GM21447 (cell line): ENCODE data around the gene PDE4B.

Experiments
- ATAC-seq: cut with Tn5 transposase; IDR thresholded peaks from one replicate; pipeline ENCODE4 v1.9.1; 2021; ENCODE audit not compliant: unreplicated experiment

PDE4B gene

DNA sequence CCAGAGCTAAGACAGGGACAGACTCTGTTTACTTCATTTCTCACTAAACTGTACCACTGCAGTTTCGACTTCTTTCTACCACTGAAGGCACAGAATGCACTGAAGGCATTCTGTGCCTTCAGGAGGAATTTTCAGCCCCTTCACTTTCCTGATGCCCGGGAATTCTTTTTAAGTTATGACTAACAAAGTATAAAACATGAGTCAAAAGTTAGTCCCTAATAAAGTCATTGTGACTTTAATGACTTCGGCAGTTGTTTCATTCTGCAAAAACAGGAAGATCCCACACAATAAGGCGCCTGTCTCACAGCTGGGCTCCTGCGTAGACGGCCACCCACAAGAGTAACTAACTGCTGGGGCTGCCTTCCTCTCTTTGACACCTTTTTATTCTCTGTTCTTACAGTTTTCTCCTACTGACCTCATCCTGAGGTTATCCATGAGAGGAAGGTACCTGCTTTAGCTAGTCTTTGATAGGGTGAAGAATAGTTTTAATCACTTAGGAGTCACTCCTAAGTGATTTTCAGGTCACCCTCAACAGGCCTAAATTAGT is 557.4 kb downstream of the PDE4B start:
- peak; percentile 70 for ATAC-seq

DNA sequence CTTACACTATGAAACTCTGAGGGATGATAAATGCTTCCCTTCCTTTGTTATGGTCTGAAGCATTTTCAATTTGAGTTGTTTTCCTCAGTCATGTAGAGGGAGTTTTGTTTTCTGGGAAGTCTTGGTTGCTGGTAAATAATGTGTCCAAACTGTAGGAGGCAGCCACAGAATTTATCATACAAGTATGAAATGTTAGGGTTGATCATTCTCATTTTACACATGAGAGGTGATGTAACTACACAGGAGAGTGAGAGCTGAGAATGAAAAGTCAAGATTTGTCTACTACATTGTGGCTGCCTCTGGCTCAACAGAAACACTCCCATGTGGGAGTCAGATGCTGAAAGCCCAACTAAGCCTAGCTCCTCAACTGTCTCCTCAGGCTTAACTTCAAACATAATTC is 558.8 kb downstream of the PDE4B start:
- peak; percentile 25 for ATAC-seq

DNA sequence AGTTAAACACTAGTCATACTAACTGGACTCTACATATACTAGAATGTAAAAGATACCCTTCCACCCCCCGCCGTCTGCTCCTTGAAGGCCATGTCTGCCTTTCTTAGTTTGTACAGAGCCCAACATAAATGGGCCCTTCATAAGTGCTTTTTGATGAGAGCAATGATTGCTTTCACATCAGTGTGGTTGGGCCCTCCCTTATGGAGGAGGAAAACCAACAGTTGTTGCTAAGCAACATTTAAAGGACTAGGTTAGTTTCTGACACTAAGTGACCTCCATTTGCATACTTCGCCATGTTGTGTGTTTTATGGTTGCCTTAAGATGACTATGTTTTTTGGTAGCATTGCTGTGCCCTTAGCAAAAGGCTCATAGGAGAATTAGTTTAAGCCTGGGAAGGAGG is 559.2 kb downstream of the PDE4B start:
- ATAC-seq, result peak; percentile 34

DNA sequence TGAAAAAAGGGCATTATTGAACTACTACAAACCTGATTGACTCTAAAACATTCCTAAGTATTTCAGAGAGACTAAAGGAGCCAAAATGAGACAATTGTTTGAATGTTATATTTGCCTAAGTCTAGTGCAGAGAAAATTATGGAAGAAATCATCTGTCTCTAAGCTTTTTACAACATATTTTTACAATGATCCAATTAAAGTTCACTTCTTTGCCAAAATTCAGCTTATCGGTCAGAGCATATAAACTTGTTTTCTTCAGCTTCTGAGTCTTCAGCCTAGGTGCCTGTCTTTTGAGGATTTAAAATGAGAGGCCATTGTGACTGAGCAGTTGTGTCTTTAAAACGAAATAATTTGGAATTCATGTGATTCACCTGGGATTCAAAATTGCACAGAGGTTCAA is 560.1 kb downstream of the PDE4B start:
- ATAC-seq, result no peak

DNA sequence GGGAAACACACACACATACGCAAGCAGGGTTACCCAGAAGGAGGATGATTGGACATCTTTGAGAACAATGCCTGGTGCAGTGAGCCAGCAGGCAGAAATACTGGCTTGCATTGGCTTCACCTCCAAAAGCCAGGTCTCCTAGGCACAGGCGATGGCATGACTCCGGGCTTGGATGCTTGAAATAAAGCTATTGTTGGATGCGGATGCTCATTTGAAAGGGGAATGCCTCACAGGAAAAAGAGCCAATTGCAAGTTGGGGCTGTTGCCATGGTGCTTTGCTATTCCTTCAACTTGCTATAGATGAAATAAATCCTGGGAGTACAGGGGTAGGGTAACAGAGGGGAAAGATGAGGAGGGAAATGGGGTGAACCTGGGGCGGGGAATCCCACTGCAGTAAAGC is 560.6 kb downstream of the PDE4B start:
- ATAC-seq, result no peak

DNA sequence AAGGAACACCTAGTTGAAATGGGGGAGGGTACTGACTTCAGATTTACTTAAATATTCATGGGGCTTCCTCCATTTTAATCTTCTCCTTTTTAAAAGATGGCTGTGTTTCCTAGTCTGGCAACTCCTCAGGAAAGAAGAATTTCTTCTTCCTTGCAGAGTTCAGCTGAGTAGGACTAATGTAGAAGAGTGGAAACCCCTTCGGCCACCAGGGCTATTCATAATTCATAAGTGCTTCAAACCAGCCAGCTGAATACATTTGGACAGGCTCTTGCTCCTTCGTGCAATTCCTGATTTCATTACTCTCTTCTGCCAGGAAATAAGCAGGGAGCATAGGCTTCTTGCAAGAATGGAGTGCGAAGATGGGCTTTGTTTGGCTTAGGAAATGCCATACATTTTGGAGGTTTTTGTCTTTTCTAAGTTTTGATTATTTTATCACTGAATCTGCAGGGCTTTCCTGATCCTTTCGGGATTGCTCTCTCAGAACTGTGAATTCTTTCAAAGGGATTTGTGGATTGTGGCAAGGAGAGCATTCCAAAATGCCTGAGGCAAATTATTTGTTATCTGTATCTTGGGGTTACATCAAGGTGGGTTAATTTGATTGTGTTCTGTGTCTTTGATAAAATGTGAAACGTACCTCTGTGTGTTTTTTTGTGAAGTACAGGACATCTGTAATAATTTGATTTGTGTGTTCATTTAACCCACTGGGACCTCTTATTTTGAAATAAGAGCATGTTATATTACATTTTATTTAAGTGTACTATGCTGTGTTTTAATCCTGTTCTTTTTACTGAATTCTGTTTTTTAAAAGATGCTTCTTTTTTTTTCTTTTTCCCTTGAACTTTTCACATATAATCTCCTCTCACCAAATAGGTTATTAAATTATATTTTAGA is 561.9 kb downstream of the PDE4B start:
- ATAC-seq, result no peak

DNA sequence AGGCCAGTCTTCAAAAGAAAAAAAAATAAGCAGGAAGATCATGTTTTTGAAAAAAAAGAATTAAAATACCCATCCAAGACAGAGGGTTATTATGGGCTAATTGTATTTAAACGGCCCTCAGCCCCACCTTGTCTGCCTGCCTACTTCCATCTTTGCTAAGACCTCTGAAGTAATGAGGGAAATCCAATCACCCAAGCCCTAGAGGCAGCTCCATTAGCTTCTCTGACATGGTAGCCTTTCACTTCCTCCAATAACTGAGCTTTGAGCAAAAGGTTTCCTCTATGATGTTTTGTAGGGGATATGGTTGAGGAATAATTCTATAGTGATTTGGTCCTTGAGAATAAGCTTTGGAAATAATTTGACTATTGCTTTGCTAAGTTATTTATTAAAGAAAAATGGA is 563.1 kb downstream of the PDE4B start:
- no peak for ATAC-seq

DNA sequence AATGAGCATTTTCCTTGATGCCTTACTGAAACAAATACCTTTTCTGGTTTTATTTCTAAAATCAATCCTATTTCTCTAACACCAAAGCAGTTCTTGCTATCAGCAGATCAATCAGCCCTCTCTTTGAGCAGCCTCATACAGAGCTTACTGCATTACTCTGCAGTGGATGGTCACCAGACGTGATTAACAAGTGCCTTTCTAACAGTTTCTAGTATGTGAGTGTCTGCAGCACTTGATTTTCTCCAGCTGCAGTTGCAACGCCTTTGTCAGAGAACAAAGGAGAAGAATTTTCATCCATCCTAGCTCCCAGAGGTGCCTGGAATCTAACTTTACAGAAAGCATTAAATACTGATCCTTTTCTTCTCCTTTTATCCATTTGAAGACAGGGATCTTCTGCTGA is 563.9 kb downstream of the PDE4B start:
- ATAC-seq, result no peak

DNA sequence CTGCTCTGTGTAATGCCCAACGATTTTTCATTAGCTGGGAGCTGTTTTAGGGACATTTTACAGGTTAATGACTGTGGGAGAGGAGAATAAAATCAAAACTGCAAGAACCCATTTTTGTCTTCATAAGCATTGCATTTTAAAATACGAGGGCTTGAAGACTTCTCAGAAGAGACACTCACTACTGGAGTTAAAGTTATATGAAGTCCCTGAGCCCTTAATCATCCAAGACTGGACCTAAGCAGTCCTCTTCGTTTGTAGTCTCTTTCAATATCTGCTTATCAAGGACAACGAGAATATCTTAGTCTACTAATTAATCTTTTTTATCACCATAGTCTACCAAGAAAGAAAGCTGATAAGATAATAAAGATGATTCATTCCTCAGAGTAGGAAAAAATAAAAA is 564.3 kb downstream of the PDE4B start:
- ATAC-seq, result no peak

DNA sequence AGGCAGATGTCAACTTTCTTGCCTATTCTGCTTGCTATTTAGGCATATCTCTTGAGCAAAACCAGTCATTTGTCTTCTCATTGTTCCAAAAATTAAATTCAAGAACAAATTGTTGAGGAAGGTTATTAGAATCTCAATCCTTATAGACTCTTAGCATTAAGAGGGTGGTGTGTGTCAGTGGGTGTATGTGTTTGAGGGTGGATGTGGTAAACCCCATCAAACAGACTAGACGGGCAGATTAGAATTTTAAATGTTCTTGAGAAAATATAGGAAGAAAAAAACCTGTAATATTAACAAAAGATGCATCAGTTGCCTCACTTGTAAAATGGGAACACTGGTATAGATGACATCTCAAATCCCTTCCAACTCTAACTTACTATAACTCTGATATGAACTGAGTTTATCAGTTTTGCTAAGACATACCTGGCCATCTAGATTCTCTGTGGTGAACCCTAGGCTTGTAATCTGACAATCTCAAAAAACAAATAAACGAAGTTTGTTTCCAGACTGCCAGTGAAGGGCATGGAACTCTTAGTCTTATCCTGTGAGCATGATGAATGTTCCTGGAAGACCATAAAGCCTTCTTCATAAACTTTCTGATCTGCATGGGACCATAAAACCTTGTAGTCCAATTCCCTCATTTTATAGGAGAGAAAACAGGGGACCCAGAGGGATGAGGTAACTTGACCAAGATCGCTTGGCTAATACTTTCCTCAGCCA is 564.9 kb downstream of the PDE4B start:
- ATAC-seq, result no peak

DNA sequence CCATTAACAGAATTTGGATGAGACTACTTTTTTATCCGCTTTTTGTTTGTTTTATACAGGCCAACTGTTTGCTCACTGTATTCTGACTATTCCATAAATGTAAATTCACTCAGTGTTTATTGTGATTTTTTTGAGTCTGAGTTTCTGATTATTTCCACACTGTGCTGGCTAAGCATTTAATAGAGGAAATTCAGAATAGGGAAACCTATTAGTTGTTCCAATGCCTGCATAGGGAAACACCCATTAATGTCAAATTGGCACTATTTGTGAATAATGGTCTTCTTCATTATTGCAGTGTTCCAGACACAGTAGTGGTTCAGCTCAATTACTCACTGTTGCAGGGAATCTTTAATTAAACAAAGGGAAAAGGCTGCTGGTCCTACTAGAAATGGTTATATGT is 566.6 kb downstream of the PDE4B start:
- no peak for ATAC-seq

DNA sequence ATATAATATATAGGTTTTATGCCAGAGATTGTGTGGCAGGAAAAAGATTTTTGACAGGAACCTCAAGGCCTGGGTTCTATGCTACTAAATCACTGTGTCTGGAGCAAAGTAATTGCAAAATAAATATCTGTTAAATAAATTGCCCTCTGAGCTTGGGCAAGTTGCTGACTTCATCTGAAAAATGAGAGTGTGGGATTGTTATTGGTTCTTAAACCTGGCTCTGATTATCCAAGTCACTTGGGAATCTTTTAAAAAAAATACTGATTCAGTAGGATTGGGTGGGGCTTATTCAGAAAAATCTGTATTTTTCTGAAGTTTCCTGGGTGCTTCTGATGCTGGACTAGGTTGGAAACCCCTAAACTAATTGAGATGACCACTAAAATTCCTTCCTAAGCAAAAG is 567.1 kb downstream of the PDE4B start:
- ATAC-seq, result no peak

DNA sequence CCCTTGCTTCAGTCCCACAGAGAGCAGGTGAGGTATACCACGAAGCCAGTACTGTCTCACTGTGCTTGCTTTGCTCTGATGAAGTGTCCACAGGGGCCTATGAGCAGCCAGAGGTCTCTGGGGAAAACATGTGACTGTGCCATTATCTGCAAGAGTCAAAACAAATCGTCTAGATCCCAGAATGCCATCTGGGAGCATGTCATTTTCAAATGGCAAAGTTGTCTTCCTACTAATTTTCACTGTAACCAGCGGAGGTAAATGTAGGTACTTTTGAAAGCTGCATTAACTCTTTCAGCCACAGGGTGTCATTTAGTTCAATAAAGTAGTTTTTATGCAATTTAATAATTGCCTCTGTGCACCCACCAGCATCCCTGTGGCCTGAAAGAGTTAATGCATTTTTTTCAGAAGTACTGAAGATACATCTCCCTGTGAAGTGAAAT is 567.6 kb downstream of the PDE4B start:
- ATAC-seq, result peak; percentile 50

DNA sequence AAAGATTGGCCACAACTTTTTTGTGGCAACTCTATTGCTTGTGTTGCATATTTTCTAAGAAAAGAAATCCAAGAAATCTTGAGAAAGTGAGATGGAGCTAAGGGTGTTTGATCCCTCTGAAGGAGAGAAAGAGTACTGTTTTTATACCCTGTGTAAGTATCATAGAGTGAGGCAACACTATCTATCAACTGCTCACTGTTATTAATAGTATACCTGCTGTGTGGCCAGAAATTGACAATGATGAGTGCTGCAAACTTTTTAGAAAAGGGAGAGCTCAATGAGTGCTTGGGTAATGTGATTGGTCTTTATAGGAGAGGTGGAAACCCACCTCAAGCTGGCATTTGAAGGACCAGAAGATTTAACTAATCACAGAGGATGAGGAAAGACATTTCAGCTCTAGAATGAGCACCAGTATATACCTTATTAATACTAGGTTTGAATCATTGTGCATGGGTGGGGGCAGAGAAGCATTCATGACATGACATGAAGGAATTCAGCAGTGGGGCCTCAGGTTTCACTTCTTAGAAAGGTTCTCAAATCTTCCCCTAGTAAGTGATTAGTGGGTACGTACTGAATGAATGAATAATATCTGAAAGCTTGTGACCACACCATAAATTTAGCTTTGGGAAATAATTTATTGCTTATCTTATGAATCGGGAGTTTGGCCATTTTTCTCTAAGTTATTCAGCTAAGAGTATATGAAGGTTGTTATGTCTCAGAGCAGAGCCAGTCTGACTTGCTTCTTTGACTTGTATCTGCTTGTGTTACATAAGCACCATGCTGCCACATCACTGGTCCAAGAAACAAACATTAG is 572.1 kb downstream of the PDE4B start:
- ATAC-seq, result peak; percentile 46

DNA sequence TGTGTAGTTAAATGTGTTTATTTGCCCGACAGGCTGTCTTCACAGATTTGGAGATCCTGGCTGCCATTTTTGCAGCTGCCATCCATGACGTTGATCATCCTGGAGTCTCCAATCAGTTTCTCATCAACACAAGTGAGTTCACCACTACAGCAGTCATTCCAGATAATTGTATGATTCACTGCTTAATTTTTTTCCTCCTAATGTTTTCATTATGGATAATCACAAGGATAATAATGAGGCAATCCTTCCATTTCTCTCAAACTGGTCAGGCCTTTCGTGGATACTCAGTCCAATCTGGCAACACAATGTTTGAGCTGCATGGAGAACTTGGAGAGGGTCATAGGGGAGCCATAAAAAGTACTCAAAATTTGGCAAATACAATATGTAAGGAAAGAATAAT is 572.9 kb downstream of the PDE4B start:
- ATAC-seq, result no peak

DNA sequence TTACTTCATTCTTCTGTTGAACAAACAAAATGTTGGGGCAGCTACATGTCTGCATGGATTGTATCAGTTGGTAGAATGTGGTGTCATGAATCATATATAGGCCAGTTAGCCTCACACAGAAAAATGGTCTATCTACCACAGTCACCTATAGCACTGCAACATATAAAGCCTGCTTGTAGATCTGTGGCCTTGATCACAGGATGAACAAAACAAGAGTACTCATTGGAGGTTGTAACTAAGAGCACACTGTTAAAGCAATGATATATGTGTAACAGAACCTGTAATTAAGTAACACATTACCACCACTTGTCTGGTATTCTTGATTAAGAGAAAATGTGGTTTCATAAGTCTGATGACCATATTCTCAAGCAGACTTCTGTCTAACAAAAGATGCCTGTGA is 573.9 kb downstream of the PDE4B start:
- ATAC-seq, result no peak

DNA sequence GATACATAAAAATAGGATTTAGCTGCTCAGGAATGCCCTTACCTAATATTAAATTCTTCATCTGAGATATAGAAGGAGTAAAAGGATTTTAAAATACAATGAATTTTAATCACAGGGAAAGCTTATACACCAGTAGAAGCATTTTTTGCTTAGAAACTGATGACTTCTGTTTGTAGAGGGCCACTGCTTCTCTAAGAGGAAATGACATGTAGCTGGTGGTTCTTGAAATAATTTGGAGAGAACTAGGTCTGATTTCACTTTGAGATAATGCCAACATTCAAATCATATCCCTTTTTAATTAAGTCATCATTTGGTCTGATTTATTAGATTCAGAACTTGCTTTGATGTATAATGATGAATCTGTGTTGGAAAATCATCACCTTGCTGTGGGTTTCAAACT is 574.7 kb downstream of the PDE4B start:
- no peak for ATAC-seq

DNA sequence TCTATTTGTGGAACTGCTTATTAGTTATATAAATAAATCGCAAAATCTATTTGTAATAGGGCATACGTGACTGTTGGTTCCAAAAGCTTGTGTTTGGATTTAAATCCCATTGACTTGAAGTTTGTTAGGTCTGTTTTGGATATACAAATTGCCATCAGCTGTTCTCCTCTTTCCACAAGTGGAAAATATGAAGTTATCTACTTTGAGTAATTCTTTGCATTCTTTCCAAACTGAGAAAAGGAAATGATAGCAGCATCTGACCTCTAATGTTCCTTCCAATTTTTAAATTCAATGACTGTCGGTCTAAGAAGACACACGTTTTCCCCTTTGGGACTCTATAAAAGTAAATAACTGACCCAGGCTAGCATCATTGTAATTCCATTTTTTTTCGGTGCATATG is 575.6 kb downstream of the PDE4B start:
- no peak for ATAC-seq

DNA sequence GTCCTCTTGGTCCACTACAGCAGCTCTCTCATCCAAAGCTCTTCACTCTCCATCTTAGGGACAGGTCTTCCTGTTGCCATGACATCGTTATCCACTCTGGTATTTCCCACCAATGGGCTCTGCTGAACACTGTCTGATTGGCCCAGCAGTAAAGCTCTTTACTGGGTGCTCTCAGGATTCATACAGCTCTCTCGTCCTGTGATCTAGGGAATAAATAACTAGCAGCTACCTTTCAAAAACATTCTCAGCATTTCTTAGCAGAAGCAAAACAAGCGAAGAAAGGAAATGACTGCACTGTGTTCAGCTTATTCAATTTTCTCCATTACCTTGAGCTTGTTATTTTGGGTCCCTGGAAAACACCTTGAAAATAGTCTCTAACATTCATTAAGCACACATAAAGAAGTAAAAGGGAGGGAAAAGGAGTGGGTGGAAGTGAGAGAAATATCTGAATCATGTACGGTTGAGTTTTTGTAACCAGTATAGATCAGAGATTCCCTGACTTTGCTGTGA is 577.8 kb downstream of the PDE4B start:
- ATAC-seq, result peak; percentile 24

DNA sequence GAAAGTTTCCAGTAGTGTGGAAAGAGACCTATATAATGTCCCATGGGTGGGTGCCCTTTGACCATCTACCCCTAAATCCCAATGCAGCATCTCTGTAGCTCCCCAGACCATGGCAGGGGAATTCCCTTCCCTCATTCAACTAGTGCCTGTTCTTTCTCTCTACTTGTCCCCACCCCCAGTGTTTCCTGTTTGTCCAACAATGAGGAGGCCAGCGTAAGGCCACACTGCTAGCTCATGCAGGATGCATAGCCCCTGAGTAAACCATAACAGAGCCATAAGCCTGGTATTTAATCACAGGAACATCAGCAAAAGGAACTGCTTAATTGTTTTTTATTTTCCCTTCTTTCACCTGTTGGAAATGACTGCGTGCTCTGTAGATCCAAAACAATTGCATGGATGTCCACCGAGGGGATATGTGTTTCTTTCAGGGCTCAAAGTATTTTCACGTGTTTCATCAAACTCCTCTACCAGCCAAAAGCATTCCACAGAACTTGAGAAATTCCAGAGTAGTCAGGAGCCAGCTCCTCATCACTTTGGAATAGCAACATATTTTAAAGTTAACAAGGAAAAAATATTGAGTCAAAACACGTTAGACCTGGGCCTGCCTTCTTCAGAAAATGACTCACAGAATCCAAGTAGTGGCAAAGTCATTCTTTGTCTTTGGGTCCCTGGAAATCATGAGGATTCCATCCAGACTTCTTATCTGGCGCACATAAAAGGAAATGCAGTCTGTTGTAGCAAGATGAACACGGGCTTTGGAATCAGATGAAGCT is 578.7 kb downstream of the PDE4B start:
- ATAC-seq, result peak; percentile 37
